Nephron (organoid): ENCODE results near the gene PSMD3.
A peak's percentile ranks its signal among the peaks of the same experiment; 100 is the strongest.

ENCODE experiments used
- H3K27ac Mint-ChIP-seq, 3 experiments: 2 replicates each; pipeline ENCODE4 v1.8.0; 2020; ENCODE audit warnings: mixed read lengths in 3 of 3, mild to moderate bottlenecking in 2 of 3, moderate library complexity in 1 of 3
- H3K27me3 Mint-ChIP-seq: 2 replicates; pipeline ENCODE4 v1.8.0; 2021; ENCODE audit warnings: low read depth, mild to moderate bottlenecking, moderate library complexity, mixed read lengths
- H3K36me3 Mint-ChIP-seq: 2 replicates; pipeline ENCODE4 v1.8.0; 2020; ENCODE audit warnings: low read depth, mixed read lengths
- H3K4me1 Mint-ChIP-seq: 2 replicates; pipeline ENCODE4 v1.8.0; 2020; ENCODE audit warnings: mixed read lengths
- H3K4me3 Mint-ChIP-seq, 3 experiments: 2 replicates each; pipeline ENCODE4 v1.8.0; 2020; ENCODE audit warnings: mild to moderate bottlenecking in 3 of 3, mixed read lengths in 3 of 3, moderate library complexity in 2 of 3
- H3K9me3 Mint-ChIP-seq: 2 replicates; pipeline ENCODE4 v1.8.0; 2020; ENCODE audit warnings: mixed read lengths
- TF ChIP-seq, protein P1 (sequence below), 3 experiments: fragments of 200-600 bp; sonication (generic); IDR thresholded peaks; one replicate each; pipeline ENCODE4 v1.5.0; 2021; ENCODE audit warnings: antibody characterized with exemption in 3 of 3; ENCODE audit not compliant: unreplicated experiment in 3 of 3

The PSMD3 gene

DNA sequence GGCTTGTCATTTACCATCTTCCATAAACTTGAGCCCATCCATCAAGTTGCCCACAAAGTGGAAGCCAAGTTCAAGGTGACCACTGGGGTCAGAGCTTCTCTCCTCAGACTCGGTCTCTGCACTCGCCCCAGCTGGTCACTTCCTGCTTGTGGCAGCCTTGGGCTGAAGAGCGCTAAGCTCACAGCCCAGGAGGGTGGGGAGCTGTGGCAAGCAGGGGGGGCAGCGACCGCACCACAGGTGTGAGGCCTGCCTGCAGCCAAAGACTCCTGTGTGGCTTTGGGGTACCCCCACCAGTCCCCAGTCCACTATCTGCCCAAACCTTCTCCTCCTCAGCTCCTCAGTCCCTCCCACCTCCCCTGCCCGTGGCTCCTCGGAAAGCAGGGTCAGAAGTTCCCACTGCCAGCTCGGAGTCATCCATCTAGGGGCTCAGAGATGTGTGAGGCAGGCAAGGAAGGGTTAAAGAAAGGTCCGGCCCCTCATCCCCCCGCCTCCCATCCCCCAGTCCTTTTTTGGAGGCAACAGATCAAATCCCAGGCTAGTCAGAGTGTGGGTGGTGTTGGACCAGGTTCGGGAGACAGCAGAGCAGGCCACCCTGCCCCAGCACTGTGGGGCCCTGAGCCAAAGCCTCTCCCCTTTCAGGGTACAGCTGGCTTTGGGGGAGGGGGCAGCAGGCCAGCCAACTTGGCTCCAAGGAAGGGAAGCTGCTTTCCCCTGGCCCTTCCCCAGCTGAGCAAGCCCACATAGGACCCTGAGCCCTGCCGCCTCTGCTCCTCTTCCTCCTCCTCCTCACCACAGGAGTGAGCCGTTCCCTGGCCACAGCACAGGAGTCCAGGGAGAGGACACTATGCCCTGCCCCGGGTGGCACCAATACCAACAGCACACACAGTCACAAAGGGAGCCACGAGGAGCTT, 37.9 kb downstream of the PSMD3 start:
- Mint-ChIP-seq H3K36me3 (peaks cover 23% of the 10 kb centered on the region), H3K27ac (peak overlapping the region; percentile 69 to 97 (median 92)), H3K4me3 (peak overlapping the region; percentile 37 to 60 (median 57))

DNA sequence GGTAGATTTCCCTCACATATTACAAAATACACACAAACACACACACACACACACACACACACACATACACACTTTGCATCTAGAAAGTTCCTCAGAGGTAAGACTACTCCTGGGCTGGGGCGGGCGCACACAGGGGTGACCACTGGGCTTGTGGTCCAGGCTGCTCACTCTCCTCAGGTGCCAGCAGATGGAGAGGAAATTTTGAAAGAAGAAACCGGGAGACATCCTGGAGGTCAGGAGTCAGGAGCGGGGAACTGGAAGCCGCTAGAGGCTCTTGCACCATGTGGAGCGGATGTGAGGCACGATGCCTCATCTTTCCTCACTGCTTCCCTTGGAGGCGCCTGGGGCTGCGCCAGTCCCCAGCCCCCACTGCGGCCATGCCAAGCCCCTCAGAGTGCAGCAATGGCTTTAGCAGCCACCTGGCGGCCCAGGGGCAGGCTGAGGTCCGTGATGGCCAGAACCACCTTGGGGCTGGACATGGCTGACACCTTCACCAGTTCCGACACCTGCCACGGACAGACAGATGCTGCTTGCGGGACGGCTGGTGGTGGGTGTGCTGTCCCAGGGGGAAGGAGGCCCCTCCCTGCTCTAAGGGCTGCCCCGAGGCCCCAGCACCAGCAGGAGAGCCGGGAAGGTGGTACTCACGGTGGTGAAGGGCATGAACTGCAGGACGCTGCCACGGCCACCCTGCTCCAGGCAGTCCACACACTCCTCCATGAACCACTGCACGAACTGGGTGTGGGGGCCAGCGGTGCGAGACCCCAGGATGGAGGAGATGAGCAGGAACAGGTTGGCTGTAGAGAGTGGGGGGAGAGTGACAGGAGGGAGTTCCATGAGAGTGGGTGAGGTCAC, 38.8 kb downstream of the PSMD3 start:
- H3K27ac Mint-ChIP-seq, result peak overlapping the region; percentile 69 to 97 (median 92)
- no peaks in the 10 kb centered on the region for H3K9me3 Mint-ChIP-seq
- TF ChIP-seq, protein P1, sequence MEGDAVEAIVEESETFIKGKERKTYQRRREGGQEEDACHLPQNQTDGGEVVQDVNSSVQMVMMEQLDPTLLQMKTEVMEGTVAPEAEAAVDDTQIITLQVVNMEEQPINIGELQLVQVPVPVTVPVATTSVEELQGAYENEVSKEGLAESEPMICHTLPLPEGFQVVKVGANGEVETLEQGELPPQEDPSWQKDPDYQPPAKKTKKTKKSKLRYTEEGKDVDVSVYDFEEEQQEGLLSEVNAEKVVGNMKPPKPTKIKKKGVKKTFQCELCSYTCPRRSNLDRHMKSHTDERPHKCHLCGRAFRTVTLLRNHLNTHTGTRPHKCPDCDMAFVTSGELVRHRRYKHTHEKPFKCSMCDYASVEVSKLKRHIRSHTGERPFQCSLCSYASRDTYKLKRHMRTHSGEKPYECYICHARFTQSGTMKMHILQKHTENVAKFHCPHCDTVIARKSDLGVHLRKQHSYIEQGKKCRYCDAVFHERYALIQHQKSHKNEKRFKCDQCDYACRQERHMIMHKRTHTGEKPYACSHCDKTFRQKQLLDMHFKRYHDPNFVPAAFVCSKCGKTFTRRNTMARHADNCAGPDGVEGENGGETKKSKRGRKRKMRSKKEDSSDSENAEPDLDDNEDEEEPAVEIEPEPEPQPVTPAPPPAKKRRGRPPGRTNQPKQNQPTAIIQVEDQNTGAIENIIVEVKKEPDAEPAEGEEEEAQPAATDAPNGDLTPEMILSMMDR (IDR thresholded peaks at IDR 0.05; ENCODE audit: unreplicated experiment in 3 of 3), result no peak
- peaks cover 28% of the 10 kb centered on the region for H3K36me3 Mint-ChIP-seq
- peaks cover 58% of the 10 kb centered on the region for H3K4me1 Mint-ChIP-seq
- H3K4me3 Mint-ChIP-seq, result peak overlapping the region; percentile 37 to 60 (median 57)
- H3K27me3 Mint-ChIP-seq, result no peaks in the 10 kb centered on the region

More for the DNA sequence above, 37.9 kb downstream of the PSMD3 start:
- Mint-ChIP-seq H3K4me1 (peaks cover 61% of the 10 kb centered on the region), H3K9me3 (no peaks in the 10 kb centered on the region), H3K27me3 (peaks cover 7% of the 10 kb centered on the region)
- TF ChIP-seq, protein P1 (IDR thresholded peaks at IDR 0.05; ENCODE audit: unreplicated experiment in 3 of 3), result no peak

DNA sequence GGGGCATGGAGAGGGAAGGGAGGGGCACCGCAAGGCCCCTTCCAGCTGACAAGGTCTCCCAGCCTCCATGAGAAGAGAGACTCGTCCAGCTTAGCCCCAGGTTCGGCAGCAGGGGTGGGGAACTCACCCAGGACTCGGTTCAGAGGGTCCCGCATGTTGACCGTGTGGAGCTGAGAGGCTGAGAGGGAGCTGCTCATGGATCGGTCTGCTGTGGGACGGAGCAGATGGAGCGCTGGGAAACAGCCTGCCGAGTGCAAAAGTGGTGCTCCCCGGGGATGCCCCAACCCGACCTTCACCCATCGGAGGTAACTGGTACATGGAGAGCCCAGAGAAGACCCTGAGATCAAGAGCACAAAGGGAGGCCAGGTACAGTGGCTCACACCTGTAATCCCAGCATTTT, 39.5 kb downstream of the PSMD3 start:
- H3K4me1 Mint-ChIP-seq, result peaks cover 51% of the 10 kb centered on the region
- peak overlapping the region in 1 of 3 experiments; percentile 92 for H3K27ac Mint-ChIP-seq
- no peaks in the 10 kb centered on the region for H3K27me3 Mint-ChIP-seq
- H3K9me3 Mint-ChIP-seq, result no peaks in the 10 kb centered on the region
- no peak overlapping the region for H3K4me3 Mint-ChIP-seq
- peaks cover 29% of the 10 kb centered on the region for H3K36me3 Mint-ChIP-seq
- TF ChIP-seq, protein P1 (IDR thresholded peaks at IDR 0.05; ENCODE audit: unreplicated experiment in 3 of 3), result no peak

DNA sequence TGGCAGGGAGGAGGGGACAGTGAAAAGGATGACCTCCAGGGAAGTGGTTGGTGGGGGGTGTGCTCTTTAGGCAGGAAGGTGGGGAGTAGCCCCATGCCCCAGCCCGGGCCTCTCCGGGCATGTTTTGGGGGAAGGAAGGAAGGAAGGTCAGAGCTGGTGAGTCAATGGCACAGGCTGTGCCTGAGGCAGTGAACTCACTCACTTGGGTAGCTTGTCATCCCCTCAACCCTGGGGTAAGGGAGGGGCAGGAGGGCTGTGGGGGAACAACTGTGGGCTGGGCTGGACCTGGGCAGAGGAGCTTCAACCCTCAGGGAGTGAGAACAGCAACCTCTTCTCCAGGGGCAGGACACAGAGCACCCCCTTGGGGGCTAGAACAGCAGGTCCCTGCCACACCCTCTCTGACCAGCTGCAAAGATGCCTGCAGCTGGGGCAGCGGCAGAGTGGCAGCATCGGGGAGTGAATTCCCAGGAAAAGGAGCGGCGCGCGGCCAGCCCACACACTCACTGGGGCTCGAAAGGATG, 40.9 kb downstream of the PSMD3 start:
- Mint-ChIP-seq H3K27me3 (no peaks in the 10 kb centered on the region), H3K4me1 (peaks cover 56% of the 10 kb centered on the region), H3K27ac (peak overlapping the region in 2 of 3 experiments; percentile 24 to 56), H3K9me3 (no peaks in the 10 kb centered on the region), H3K4me3 (peak overlapping the region in 1 of 3 experiments; percentile 38), H3K36me3 (peaks cover 43% of the 10 kb centered on the region)
- TF ChIP-seq, protein P1 (IDR thresholded peaks at IDR 0.05; ENCODE audit: unreplicated experiment in 3 of 3), result no peak

DNA sequence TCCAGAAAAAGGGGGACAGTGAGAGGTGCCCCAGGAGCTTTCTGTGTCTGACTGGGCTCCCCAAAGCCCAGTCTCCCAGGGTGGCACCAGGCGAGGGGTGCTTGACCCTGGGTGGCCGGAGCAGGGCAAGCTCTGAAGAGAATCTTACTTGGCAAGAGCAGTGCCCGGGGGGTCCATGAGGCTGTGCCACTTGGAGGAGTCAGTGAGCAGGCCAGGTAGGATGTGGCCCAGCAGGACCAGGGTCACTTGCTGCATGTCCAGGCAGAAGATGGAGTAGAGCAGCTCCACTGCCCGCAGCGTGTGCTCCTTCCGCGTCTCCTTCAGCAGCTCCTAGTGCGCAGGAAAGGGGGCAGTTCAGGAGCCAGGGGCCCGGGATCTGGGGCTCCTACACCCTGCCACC, 41.9 kb downstream of the PSMD3 start:
- Mint-ChIP-seq H3K4me3 (no peak overlapping the region), H3K9me3 (no peaks in the 10 kb centered on the region), H3K27ac (no peak overlapping the region), H3K4me1 (peaks cover 46% of the 10 kb centered on the region), H3K27me3 (no peaks in the 10 kb centered on the region), H3K36me3 (peaks cover 47% of the 10 kb centered on the region)
- TF ChIP-seq, protein P1 (IDR thresholded peaks at IDR 0.05; ENCODE audit: unreplicated experiment in 3 of 3), result no peak
